IMR-90 (cell line): ENCODE data around the gene APOOL. TPM values are rescaled to one million over a fixed set of nuclear protein-coding genes. Genes with fewer than 3 reads are reported as not detected.

ENCODE experiments used
- ATAC-seq: fragments of 200-7000 bp; cut with Tn5 transposase; 2 replicates; pipeline ENCODE4 v1.9.1; 2020; ENCODE audit warnings: low read depth, mild to moderate bottlenecking, moderate library complexity
- BruUV-seq: library from RNA; stranded (reverse); fragments of 400-500 nt; replicated peaks from 2 replicates; lab custom pipeline; 2021; lab: Mats Ljungman, UMichigan
- CTCF ChIA-PET: fragments of 300-600 bp; formaldehyde crosslinking; extraction: SDS; loops from one replicate; lab custom pipeline; 2021; ENCODE audit warnings: antibody characterized with exemption; lab: Yijun Ruan, JAX
- POLR2A ChIA-PET: fragments of 300-600 bp; sonication (Branson Sonifier 250); formaldehyde crosslinking; loops from one replicate; lab custom pipeline; 2022; ENCODE audit warnings: antibody characterized with exemption; ENCODE audit not compliant: unreplicated experiment; lab: Charles Lee
- DNase-seq: peaks from one replicate; pipeline ENCODE4 v3.0.0; 2013
- H2AFZ ChIP-seq: replicated peaks from 2 replicates; pipeline ENCODE3; 2013; ENCODE audit warnings: low read length, mild to moderate bottlenecking; ENCODE audit not compliant: poor library complexity
- H2AK5ac ChIP-seq: 2 replicates; pipeline ENCODE4 v1.6.1; 2013; ENCODE audit warnings: low read depth, low read length, inconsistent platforms
- H2AK9ac ChIP-seq: replicated peaks from 2 replicates; pipeline ENCODE3; 2013; ENCODE audit warnings: mild to moderate bottlenecking, low read depth, low read length, moderate library complexity; ENCODE audit not compliant: poor library complexity
- H2BK120ac ChIP-seq: 2 replicates; pipeline ENCODE4 v1.6.1; 2013; ENCODE audit warnings: low read depth, low read length, inconsistent platforms
- H2BK15ac ChIP-seq: 3 replicates; pipeline ENCODE4 v1.6.1; 2013; ENCODE audit warnings: low read depth, low read length, inconsistent platforms
- H2BK20ac ChIP-seq: 2 replicates; pipeline ENCODE4 v1.6.1; 2013; ENCODE audit warnings: low read depth, mild to moderate bottlenecking, inconsistent platforms, low read length, moderate library complexity
- H2BK5ac ChIP-seq: 2 replicates; pipeline ENCODE4 v1.6.1; 2013; ENCODE audit warnings: mild to moderate bottlenecking, low read depth, low read length, inconsistent platforms; ENCODE audit not compliant: poor library complexity, severe bottlenecking
- H3K14ac ChIP-seq: replicated peaks from 2 replicates; pipeline ENCODE4 v1.6.1; 2013; ENCODE audit warnings: low read depth, low read length, inconsistent platforms
- H3K18ac ChIP-seq: 2 replicates; pipeline ENCODE4 v1.6.1; 2013; ENCODE audit warnings: low read depth, low read length, control low read depth
- H3K23ac ChIP-seq: 2 replicates; pipeline ENCODE4 v1.6.1; 2013; ENCODE audit warnings: low read depth, low read length, inconsistent platforms
- H3K27ac ChIP-seq: 2 replicates; pipeline ENCODE4 v1.5.1; 2013; ENCODE audit warnings: mild to moderate bottlenecking, control low read depth, low read length; ENCODE audit not compliant: insufficient read depth
- H3K27me3 ChIP-seq: 2 replicates; pipeline ENCODE4 v1.6.1; 2013; ENCODE audit warnings: low read length; ENCODE audit not compliant: control insufficient read depth, insufficient read depth
- H3K36me3 ChIP-seq: 2 replicates; pipeline ENCODE4 v1.6.1; 2013; ENCODE audit warnings: low read length, mixed read lengths; ENCODE audit not compliant: control insufficient read depth, insufficient read depth
- H3K4ac ChIP-seq: 2 replicates; pipeline ENCODE4 v1.6.1; 2013; ENCODE audit warnings: low read depth, low read length, inconsistent platforms
- H3K4me1 ChIP-seq: 2 replicates; pipeline ENCODE4 v1.6.1; 2013; ENCODE audit warnings: low read length, mixed read lengths; ENCODE audit not compliant: control insufficient read depth, insufficient read depth
- H3K4me2 ChIP-seq: 2 replicates; pipeline ENCODE4 v1.6.1; 2013; ENCODE audit warnings: low read depth, mild to moderate bottlenecking, control low read depth, low read length, moderate library complexity
- H3K4me3 ChIP-seq: 2 replicates; pipeline ENCODE4 v1.5.1; 2013; ENCODE audit warnings: low read depth, mild to moderate bottlenecking, control low read depth, low read length, moderate library complexity; ENCODE audit not compliant: insufficient read depth
- H3K56ac ChIP-seq: 2 replicates; pipeline ENCODE4 v1.6.1; 2013; ENCODE audit warnings: low read length, inconsistent platforms; ENCODE audit not compliant: insufficient read depth; ENCODE audit errors: extremely low read depth
- H3K79me1 ChIP-seq, 2 experiments: 2 replicates each; pipeline ENCODE4 v1.6.1; 2013; ENCODE audit warnings: low read length in 2 of 2, inconsistent platforms in 1 of 2, low read depth in 1 of 2
- H3K9ac ChIP-seq: 2 replicates; pipeline ENCODE4 v1.6.1; 2013; ENCODE audit warnings: low read depth, low read length, control low read depth
- H3K9me1 ChIP-seq: 2 replicates; pipeline ENCODE4 v1.6.1; 2013; ENCODE audit warnings: low read length, inconsistent platforms; ENCODE audit not compliant: insufficient read depth
- H3K9me3 ChIP-seq: 2 replicates; pipeline ENCODE4 v1.6.1; 2013; ENCODE audit warnings: low read length; ENCODE audit not compliant: control insufficient read depth, insufficient read depth
- H4K20me1 ChIP-seq: 2 replicates; pipeline ENCODE4 v1.6.1; 2013; ENCODE audit warnings: low read length, inconsistent platforms; ENCODE audit not compliant: insufficient read depth
- H4K5ac ChIP-seq: 2 replicates; pipeline ENCODE4 v1.6.1; 2013; ENCODE audit warnings: mild to moderate bottlenecking, low read depth, low read length, control low read depth
- H4K8ac ChIP-seq, 2 experiments: 2 replicates each; pipeline ENCODE4 v1.6.1; 2013; ENCODE audit warnings: low read depth in 2 of 2, low read length in 2 of 2, control low read depth in 1 of 2, inconsistent platforms in 1 of 2
- H4K91ac ChIP-seq: 2 replicates; pipeline ENCODE4 v1.6.1; 2013; ENCODE audit warnings: low read depth, low read length, inconsistent platforms; ENCODE audit not compliant: insufficient read depth
- CEBPB ChIP-seq: IDR thresholded peaks from 2 replicates; pipeline ENCODE4 v1.6.1; 2012; ENCODE audit warnings: low read depth, low read length, improper control_type of control experiment
- CHD1 ChIP-seq: IDR thresholded peaks from 2 replicates; pipeline ENCODE4 v1.6.1; 2012; ENCODE audit warnings: low read depth, low read length, improper control_type of control experiment
- CTCF ChIP-seq: conservative IDR thresholded peaks from 2 replicates; pipeline ENCODE4 v1.5.1; 2012; ENCODE audit warnings: mild to moderate bottlenecking, low read depth, low read length, improper control_type of control experiment
- ELK1 ChIP-seq: fragments of 150-350 bp; IDR thresholded peaks from 2 replicates; pipeline ENCODE4 v1.6.1; 2016; ENCODE audit warnings: low read depth, mild to moderate bottlenecking, low read length, moderate library complexity, borderline replicate concordance
- FOS ChIP-seq: fragments of 150-350 bp; IDR thresholded peaks from 2 replicates; pipeline ENCODE4 v1.6.1; 2016; ENCODE audit warnings: low read depth, low read length
- MAFK ChIP-seq: IDR thresholded peaks from 2 replicates; pipeline ENCODE4 v1.6.1; 2012; ENCODE audit warnings: low read depth, low read length, improper control_type of control experiment
- MAZ ChIP-seq: IDR thresholded peaks from 2 replicates; pipeline ENCODE4 v1.6.1; 2012; ENCODE audit warnings: low read depth, mild to moderate bottlenecking, low read length, improper control_type of control experiment, moderate library complexity, borderline replicate concordance
- MXI1 ChIP-seq: IDR thresholded peaks from 2 replicates; pipeline ENCODE4 v1.6.1; 2012; ENCODE audit warnings: low read depth, mild to moderate bottlenecking, low read length, moderate library complexity, borderline replicate concordance
- NFE2L2 ChIP-seq: fragments of 150-350 bp; IDR thresholded peaks from 2 replicates; pipeline ENCODE4 v1.6.1; 2016; ENCODE audit warnings: low read depth, mild to moderate bottlenecking, low read length
- POLR2A ChIP-seq: IDR thresholded peaks from 2 replicates; pipeline ENCODE4 v1.6.1; 2012; ENCODE audit warnings: mild to moderate bottlenecking, low read depth, low read length
- RAD21 ChIP-seq: IDR thresholded peaks from 2 replicates; pipeline ENCODE4 v1.6.1; 2012; ENCODE audit warnings: low read length, improper control_type of control experiment
- RFX5 ChIP-seq: IDR thresholded peaks from 2 replicates; pipeline ENCODE4 v1.8.0; 2012; ENCODE audit warnings: low read depth, mild to moderate bottlenecking, low read length, moderate library complexity
- SMC3 ChIP-seq: fragments of 150-350 bp; IDR thresholded peaks from 2 replicates; pipeline ENCODE4 v1.6.1; 2016; ENCODE audit warnings: low read depth, mild to moderate bottlenecking, antibody characterized with exemption, low read length, moderate library complexity
- USF2 ChIP-seq: fragments of 150-350 bp; IDR thresholded peaks from 2 replicates; pipeline ENCODE4 v1.6.1; 2017; ENCODE audit warnings: mild to moderate bottlenecking, antibody characterized with exemption, low read length, low read depth
- WGBS, 2 experiments: methylation state at CpG; one replicate each; pipeline versions ENCODE4 v1.1.5 to v1.1.7; 2013; ENCODE audit warnings: missing lambda C conversion rate in 2 of 2; ENCODE audit not compliant: insufficient read length in 1 of 2; ENCODE audit errors: extremely low coverage in 2 of 2; 5-methylcytosine and 5-hydroxymethylcytosine counted together
- dilution Hi-C: fragments of 300-500 bp; cut with HindIII; formaldehyde crosslinking; loops from one replicate; pipeline ENCODE4 v1.14.3; 2018; ENCODE audit warnings: low sequenced_read_pairs; ENCODE audit not compliant: unreplicated experiment
- in situ Hi-C: fragments of 300-500 bp; cut with MboI; formaldehyde crosslinking; loops from 3 replicates; pipeline ENCODE4 v1.14.3; 2019; ENCODE audit warnings: low sequenced_read_pairs, inconsistent platforms, mixed read lengths
- intact Hi-C: fragments of 100-400 bp; cut with micrococcal nuclease; formaldehyde crosslinking; loops from 2 replicates; pipeline ENCODE4 v1.10.0; 2022
- polyA plus RNA-seq, 3 experiments: library from polyadenylated mRNA; depleted of rRNA; stranded (reverse); fragments of >200 nt; gene quantifications; 2 replicates each; pipeline ENCODE4 v1.2.3, GENCODE V29; 2012; ENCODE audit warnings: low replicate concordance in 1 of 3
- total RNA-seq: library from RNA; depleted of rRNA; stranded (reverse); fragments of >200 nt; gene quantifications from 2 replicates; pipeline ENCODE4 v1.2.3, GENCODE V29; 2012

APOOL gene
- total and polyA plus RNA-seq, 2 of the 4 experiments (the other 2 are of a cell fraction), result 4.6 to 9.7 TPM

GRCh38 chrX:85114171-85114570 is 110.5 kb downstream of the APOOL start:
- H2BK120ac ChIP-seq, result no peak overlapping the region
- H3K9me1 ChIP-seq, result no peaks in the 10 kb centered on the region; the same call in 1 of the 2 replicates
- no peaks in the 10 kb centered on the region for H4K20me1 ChIP-seq
- dilution Hi-C loops, result loop anchor here (25.0 kb wide), 1 partner anchor 423 kb away; no protein-coding TSS in a partner anchor
- no TSS peak for BruUV-seq
- no peak overlapping the region for H2BK5ac ChIP-seq
- H2BK20ac ChIP-seq, result no peak overlapping the region
- ChIA-PET CTCF (no interaction called here), POLR2A (no interaction called here)
- H3K79me1 ChIP-seq, result no peaks in the 10 kb centered on the region
- no CpG with 5 or more reads among the region's 3 CpGs for WGBS, 2 experiments
- no peak overlapping the region for H4K91ac ChIP-seq
- no peaks in the 10 kb centered on the region for H3K4me1 ChIP-seq
- H3K9ac ChIP-seq, result no peak overlapping the region
- no peak overlapping the region for H4K8ac ChIP-seq
- H2AK9ac ChIP-seq, result no peak overlapping the region
- H3K4me3 ChIP-seq, result no peak overlapping the region
- intact Hi-C loops, result no loop called here
- H3K4me2 ChIP-seq, result no peak overlapping the region
- H3K56ac ChIP-seq, result no peak overlapping the region
- H3K36me3 ChIP-seq, result no peaks in the 10 kb centered on the region
- H2BK15ac ChIP-seq, result no peak overlapping the region
- H2AFZ ChIP-seq, result no peak overlapping the region
- H3K4ac ChIP-seq, result no peak overlapping the region
- ATAC-seq, result no peak
- no peak for DNase-seq
- in situ Hi-C loops, result loop anchor here (10.0 kb wide), 1 partner anchor 431 kb away; no protein-coding TSS in a partner anchor
- H3K9me3 ChIP-seq, result no peaks in the 10 kb centered on the region
- no peak overlapping the region for H3K27ac ChIP-seq
- no peak for TF ChIP-seq MAFK
- no peak for TF ChIP-seq RFX5
- TF ChIP-seq CHD1, result no peak
- no peak for TF ChIP-seq MAZ
- no peak for TF ChIP-seq POLR2A
- TF ChIP-seq CEBPB, result no peak
- TF ChIP-seq MXI1, result no peak
- no peak for TF ChIP-seq FOS
- no peak for TF ChIP-seq CTCF
- no peak for TF ChIP-seq SMC3
- TF ChIP-seq RAD21, result no peak
- TF ChIP-seq NFE2L2, result no peak
- no peak for TF ChIP-seq USF2
- TF ChIP-seq ELK1, result no peak
- no peak overlapping the region for H4K5ac ChIP-seq
- H2AK5ac ChIP-seq, result no peak overlapping the region
- H3K27me3 ChIP-seq, result no peaks in the 10 kb centered on the region
- no peak overlapping the region for H3K18ac ChIP-seq
- H3K23ac ChIP-seq, result no peak overlapping the region
- H3K14ac ChIP-seq, result no peak overlapping the region
